ENCODE measurements around the gene SMURF2. TPM values are rescaled to one million over a fixed set of nuclear protein-coding genes. Genes with fewer than 3 reads are reported as not detected.
"Not testable (repeated sequence)": the region's sequence is repeated elsewhere in the genome, so short reads cannot be mapped to it uniquely, and the experiment has no call there.

The SMURF2 gene
- total and polyA plus RNA-seq, 7 experiments from 2014 or later: 8.8 to 35.7 (median 30.9) TPM

DNA sequence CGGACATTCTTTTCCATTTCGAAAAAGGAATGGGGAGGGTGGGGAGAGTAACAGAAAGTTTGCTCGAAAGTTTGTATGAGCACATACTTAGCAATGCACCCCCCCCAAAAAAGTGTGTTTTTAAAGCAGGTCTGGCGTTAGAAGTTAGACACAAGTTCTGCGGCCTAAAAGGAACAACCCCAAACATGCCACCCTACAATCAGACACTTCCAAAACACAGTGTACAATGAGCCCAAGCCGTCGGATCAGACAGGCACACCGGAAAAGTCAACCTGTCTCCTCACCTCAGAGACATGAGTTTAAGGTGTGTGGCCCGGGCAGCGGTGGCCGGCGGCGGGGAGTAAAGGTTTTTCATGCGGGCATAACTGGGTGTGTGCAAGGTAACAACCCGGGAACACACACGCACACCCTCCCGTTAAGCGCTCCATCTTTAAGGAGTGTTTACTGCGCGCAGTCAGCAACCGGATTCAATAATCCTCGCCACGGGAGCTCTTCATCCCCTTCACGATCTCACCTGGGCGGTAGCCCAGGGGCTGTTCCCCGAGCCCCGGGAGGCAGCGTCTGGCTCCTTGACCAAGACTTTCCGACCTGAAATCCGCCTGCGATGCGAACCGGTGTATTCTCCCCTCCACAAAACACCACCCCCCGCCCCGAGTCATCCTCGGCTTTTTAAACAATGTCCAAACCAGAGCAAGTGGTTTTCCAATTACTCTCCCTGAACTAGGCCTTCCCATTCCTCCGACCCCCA is 955 bp downstream of the SMURF2 start:
- ATAC-seq; H3K27me3 ChIP-seq (ENCODE audit: control insufficient read depth in 2 of 2, insufficient read depth in 2 of 2, low read length in 2 of 2); CTCF ChIA-PET; H3K9me3 ChIP-seq (ENCODE audit: control insufficient read depth in 2 of 3, low read length in 3 of 3); H3K36me3 ChIP-seq (ENCODE audit: control insufficient read depth in 2 of 3, insufficient read depth in 3 of 3, low read length in 3 of 3); H3K27me3 Mint-ChIP-seq; H3K9me3 Mint-ChIP-seq: not testable (repeated sequence)
- Mint-ChIP-seq H3K4me1 (peaks cover 34 to 50% (median 43%) of the 10 kb centered on the region in 7 donors), H3K4me3 (peak overlapping the region; percentile 87 to 99 (median 98)), H3K36me3 (peaks cover 0 to 13% (median 0%) of the 10 kb centered on the region in 5 donors), H3K27ac (peak overlapping the region; percentile 85 to 96 (median 94))
- intact Hi-C loops (cut with micrococcal nuclease): loop anchor here (1.0 to 5.0 kb wide), 8 partner anchors 46 to 819 kb away; partner anchors contain the start of genes CEP95 (in 2 of the 2), DDX5 (in 2 of the 2), GNA13 (in 1 of the 2) and SMARCD2 (in 1 of the 2)
- Histone ChIP-seq H3K4me1 (ENCODE audit: control insufficient read depth in 2 of 2, insufficient read depth in 2 of 2, low read length in 2 of 2) (peaks cover 13 to 18% of the 10 kb centered on the region in 2 donors), H3K4me3 (ENCODE audit: low read length) (peak overlapping the region; percentile 68), H3K27ac (ENCODE audit: low read depth, low read length) (peak overlapping the region; percentile 72)
- POLR2A ChIA-PET: interaction anchor here (0.6 to 2.7 kb wide), 6 partner anchors 43 to 340 kb away, joined by 3 to 22 read pairs (median 4); partner anchors contain the start of genes CEP95 and DDX5
- peak; percentile 8 to 49 (median 28) for DNase-seq

- H3K4me1 Mint-ChIP-seq: peaks cover 36 to 55% (median 49%) of the 10 kb centered on the region in 7 donors
- CTCF ChIA-PET; ATAC-seq; H3K27me3 ChIP-seq (ENCODE audit: control insufficient read depth in 2 of 2, insufficient read depth in 2 of 2, low read length in 2 of 2); H3K36me3 ChIP-seq (ENCODE audit: control insufficient read depth in 2 of 3, insufficient read depth in 3 of 3, low read length in 3 of 3); H3K9me3 ChIP-seq (ENCODE audit: control insufficient read depth in 2 of 3, low read length in 3 of 3); H3K27me3 Mint-ChIP-seq; H3K9me3 Mint-ChIP-seq: not testable (repeated sequence)
- peak overlapping the region in 8 of 9 donors; percentile 85 to 96 (median 94) for H3K27ac Mint-ChIP-seq
- DNase-seq: peak in 1 of 9 donors; percentile 50
- Histone ChIP-seq H3K4me3 (ENCODE audit: low read length) (peak overlapping the region; percentile 68), H3K4me1 (ENCODE audit: control insufficient read depth in 2 of 2, insufficient read depth in 2 of 2, low read length in 2 of 2) (peaks cover 13 to 18% of the 10 kb centered on the region in 2 donors), H3K27ac (ENCODE audit: low read depth, low read length) (peak overlapping the region; percentile 72)
- intact Hi-C loops (cut with micrococcal nuclease): loop anchor here (2.0 to 5.0 kb wide), 7 partner anchors 47 to 818 kb away; partner anchors contain the start of genes CEP95 (in 1 of the 2), DDX5 (in 1 of the 2), GNA13 (in 1 of the 2) and SMARCD2 (in 1 of the 2)
- POLR2A ChIA-PET: interaction anchor here (2.7 kb wide), 1 partner anchor 155 kb away, joined by 22 read pairs; the partner anchor contains the start of genes CEP95 and DDX5
- H3K4me3 Mint-ChIP-seq: peak overlapping the region; percentile 87 to 99 (median 98)
- H3K36me3 Mint-ChIP-seq: peaks cover 0 to 18% (median 0%) of the 10 kb centered on the region in 5 donors
These were observed 1.7 kb downstream of the SMURF2 start for GRCh38 chr17:64660195-64660977.

DNA sequence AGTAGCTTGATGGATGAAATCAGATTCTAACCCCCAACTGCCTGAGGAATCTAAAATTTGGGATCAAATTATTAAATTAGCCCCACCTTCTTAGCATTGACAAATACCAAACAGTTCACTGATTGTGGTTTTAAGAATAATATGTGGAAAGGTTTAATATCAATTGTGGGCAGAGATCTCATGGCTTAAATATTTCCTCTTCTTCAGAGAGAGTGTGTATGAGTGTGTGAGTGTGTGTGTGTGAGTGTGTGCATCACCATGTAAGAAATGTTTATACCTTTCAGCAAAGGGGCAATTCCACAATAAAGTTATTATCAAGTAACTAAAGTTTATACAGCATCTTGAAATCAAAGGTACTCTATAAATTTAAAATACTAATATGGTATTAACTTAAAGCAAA is 3.2 kb downstream of the SMURF2 start:
- intact Hi-C loops (cut with micrococcal nuclease): no loop called here
- Mint-ChIP-seq H3K27me3 (no peaks in the 10 kb centered on the region), H3K4me3 (peak overlapping the region in 8 of 10 donors; percentile 6 to 99 (median 29)), H3K9me3 (peaks cover 0 to 2% (median 0%) of the 10 kb centered on the region in 11 donors), H3K4me1 (peaks cover 36 to 57% (median 50%) of the 10 kb centered on the region in 7 donors), H3K27ac (peak overlapping the region in 7 of 9 donors; percentile 2 to 96 (median 42)), H3K36me3 (peaks cover 0 to 18% (median 1%) of the 10 kb centered on the region in 5 donors)
- no peak for ATAC-seq
- H3K9me3 ChIP-seq (ENCODE audit: control insufficient read depth in 2 of 3, low read length in 3 of 3): no peaks in the 10 kb centered on the region
- POLR2A ChIA-PET: no interaction called here
- H3K4me3 ChIP-seq (ENCODE audit: low read length): no peak overlapping the region
- H3K27me3 ChIP-seq (ENCODE audit: control insufficient read depth in 2 of 2, insufficient read depth in 2 of 2, low read length in 2 of 2): no peaks in the 10 kb centered on the region
- H3K27ac ChIP-seq (ENCODE audit: low read depth, low read length): no peak overlapping the region
- peaks cover 13 to 18% of the 10 kb centered on the region in 2 donors for H3K4me1 ChIP-seq (ENCODE audit: control insufficient read depth in 2 of 2, insufficient read depth in 2 of 2, low read length in 2 of 2)
- DNase-seq: no peak
- no peaks in the 10 kb centered on the region for H3K36me3 ChIP-seq (ENCODE audit: control insufficient read depth in 2 of 3, insufficient read depth in 3 of 3, low read length in 3 of 3)
- CTCF ChIA-PET: no interaction called here

- POLR2A ChIA-PET: interaction anchor here (0.6 to 1.1 kb wide), 4 partner anchors 44 to 202 kb away, joined by 3 to 5 read pairs (median 4); no protein-coding TSS in a partner anchor
- CTCF ChIA-PET: interaction anchor here (0.7 to 1.1 kb wide), 2 partner anchors 8 to 11 kb away, joined by 3 read pairs; no protein-coding TSS in a partner anchor
- intact Hi-C loops (cut with micrococcal nuclease): no loop called here
These were observed 4.4 kb downstream of the SMURF2 start for GRCh38 chr17:64657610-64658125.

DNA sequence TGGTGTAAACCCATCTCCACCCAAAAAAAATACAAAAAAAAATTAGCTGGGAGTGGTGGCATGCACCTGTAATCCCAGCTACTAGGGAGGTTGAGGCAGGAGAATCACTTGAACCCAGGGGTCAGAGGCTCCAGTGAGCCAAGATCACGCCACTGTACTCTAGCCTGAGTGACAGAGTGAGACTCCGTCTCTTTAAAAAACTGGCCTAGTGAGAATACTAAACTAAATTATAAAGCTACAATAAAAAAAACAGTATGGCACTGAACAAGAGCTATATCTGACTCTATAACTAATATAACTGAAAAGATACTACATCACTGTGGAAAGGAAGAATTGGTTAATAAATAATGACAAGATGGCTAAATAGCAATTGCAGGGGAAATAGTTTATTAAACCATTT is 6.4 kb downstream of the SMURF2 start:
- ATAC-seq: no peak
- Histone ChIP-seq H3K36me3 (ENCODE audit: control insufficient read depth in 2 of 3, insufficient read depth in 3 of 3, low read length in 3 of 3) (no peaks in the 10 kb centered on the region), H3K27me3 (ENCODE audit: control insufficient read depth in 2 of 2, insufficient read depth in 2 of 2, low read length in 2 of 2) (no peaks in the 10 kb centered on the region), H3K4me3 (ENCODE audit: low read length) (no peak overlapping the region), H3K27ac (ENCODE audit: low read depth, low read length) (no peak overlapping the region), H3K9me3 (ENCODE audit: control insufficient read depth in 2 of 3, low read length in 3 of 3) (no peaks in the 10 kb centered on the region), H3K4me1 (ENCODE audit: control insufficient read depth in 2 of 2, insufficient read depth in 2 of 2, low read length in 2 of 2) (peaks cover 11 to 13% of the 10 kb centered on the region in 2 donors)
- ChIA-PET CTCF (no interaction called here), POLR2A (interaction anchor here (2.6 kb wide), 1 partner anchor 150 kb away, joined by 11 read pairs; the partner anchor contains the start of genes CEP95 and DDX5)
- no peak for DNase-seq
- peaks cover 0 to 2% (median 0%) of the 10 kb centered on the region in 11 donors for H3K9me3 Mint-ChIP-seq
- peak overlapping the region in 1 of 10 donors; percentile 48 for H3K4me3 Mint-ChIP-seq
- no peaks in the 10 kb centered on the region for H3K27me3 Mint-ChIP-seq
- peak overlapping the region in 1 of 9 donors; percentile 32 for H3K27ac Mint-ChIP-seq
- intact Hi-C loops (cut with micrococcal nuclease): no loop called here
- H3K4me1 Mint-ChIP-seq: peaks cover 28 to 77% (median 64%) of the 10 kb centered on the region in 7 donors
- peaks cover 0 to 17% (median 4%) of the 10 kb centered on the region in 5 donors for H3K36me3 Mint-ChIP-seq

More at GRCh38 chr17:64657610-64658125, 4.4 kb downstream of the SMURF2 start:
- peak overlapping the region in 4 of 9 donors; percentile 8 to 61 (median 24) for H3K27ac Mint-ChIP-seq
- peaks cover 0 to 2% (median 0%) of the 10 kb centered on the region in 11 donors for H3K9me3 Mint-ChIP-seq
- no peaks in the 10 kb centered on the region for H3K27me3 Mint-ChIP-seq
- peak overlapping the region in 7 of 10 donors; percentile 4 to 64 (median 36) for H3K4me3 Mint-ChIP-seq
- H3K36me3 Mint-ChIP-seq: peaks cover 0 to 20% (median 4%) of the 10 kb centered on the region in 5 donors
- H3K4me1 Mint-ChIP-seq: peaks cover 38 to 67% (median 63%) of the 10 kb centered on the region in 7 donors
- Histone ChIP-seq H3K27me3 (ENCODE audit: control insufficient read depth in 2 of 2, insufficient read depth in 2 of 2, low read length in 2 of 2) (no peaks in the 10 kb centered on the region), H3K4me1 (ENCODE audit: control insufficient read depth in 2 of 2, insufficient read depth in 2 of 2, low read length in 2 of 2) (peaks cover 13 to 14% of the 10 kb centered on the region in 2 donors), H3K4me3 (ENCODE audit: low read length) (no peak overlapping the region), H3K36me3 (ENCODE audit: control insufficient read depth in 2 of 3, insufficient read depth in 3 of 3, low read length in 3 of 3) (no peaks in the 10 kb centered on the region), H3K9me3 (ENCODE audit: control insufficient read depth in 2 of 3, low read length in 3 of 3) (no peaks in the 10 kb centered on the region), H3K27ac (ENCODE audit: low read depth, low read length) (no peak overlapping the region)
- DNase-seq (no peak), ATAC-seq (no peak)

GRCh38 chr17:64653985-64654355 is 8.1 kb downstream of the SMURF2 start:
- POLR2A ChIA-PET: interaction anchor here (1.3 kb wide), 1 partner anchor 82 kb away, joined by 4 read pairs; no protein-coding TSS in a partner anchor
- DNase-seq (no peak), ATAC-seq (no peak)
- no peaks in the 10 kb centered on the region for H3K27me3 Mint-ChIP-seq
- H3K36me3 ChIP-seq (ENCODE audit: control insufficient read depth in 2 of 3, insufficient read depth in 3 of 3, low read length in 3 of 3): no peaks in the 10 kb centered on the region
- H3K4me1 Mint-ChIP-seq: peaks cover 25 to 71% (median 52%) of the 10 kb centered on the region in 7 donors
- H3K9me3 ChIP-seq (ENCODE audit: control insufficient read depth in 2 of 3, low read length in 3 of 3): no peaks in the 10 kb centered on the region
- H3K9me3 Mint-ChIP-seq: peaks cover 0 to 2% (median 0%) of the 10 kb centered on the region in 11 donors
- no peaks in the 10 kb centered on the region for H3K27me3 ChIP-seq (ENCODE audit: control insufficient read depth in 2 of 2, insufficient read depth in 2 of 2, low read length in 2 of 2)
- no peak overlapping the region for H3K27ac Mint-ChIP-seq
- intact Hi-C loops (cut with micrococcal nuclease): no loop called here
- peak overlapping the region in 1 of 10 donors; percentile 0 for H3K4me3 Mint-ChIP-seq
- H3K4me3 ChIP-seq (ENCODE audit: low read length): no peak overlapping the region
- H3K27ac ChIP-seq (ENCODE audit: low read depth, low read length): no peak overlapping the region
- H3K36me3 Mint-ChIP-seq: peaks cover 0 to 16% (median 4%) of the 10 kb centered on the region in 5 donors
- CTCF ChIA-PET: no interaction called here
- H3K4me1 ChIP-seq (ENCODE audit: control insufficient read depth in 2 of 2, insufficient read depth in 2 of 2, low read length in 2 of 2): peaks cover 6 to 8% of the 10 kb centered on the region in 2 donors

All from naive thymus-derived CD4-positive, alpha-beta T cell (primary cell).